C4-2B (cell line): ENCODE measurements around the gene ZNF146.
A peak's percentile ranks its signal among the peaks of the same experiment; 100 is the strongest.
"Not testable (repeated sequence)": the region's sequence is repeated elsewhere in the genome, so short reads cannot be mapped to it uniquely, and the experiment has no call there.

Source experiments
- H3K27ac ChIP-seq: fragments of 450-650 bp; 2 replicates; pipeline ENCODE4 v1.5.1; 2017
- CTCF ChIP-seq: fragments of 450-650 bp; conservative IDR thresholded peaks from 2 replicates; pipeline ENCODE4 v1.5.1; 2017; ENCODE audit warnings: mild to moderate bottlenecking
- ZFX ChIP-seq: fragments of 450-650 bp; IDR thresholded peaks from 2 replicates; pipeline ENCODE4 v1.6.1; 2017

ZNF146 gene

GRCh38 chr19:36214386-36215275 lies at the start of gene ZNF146, which contains the start of gene ZNF565:
ZNF146 (plus strand) TSS chr19:36215106; CDS start chr19:36236441, 21,335 bp downstream.
ZNF565 (minus strand) TSS chr19:36214665; CDS start chr19:36201985, 12,680 bp downstream.
- H3K27ac ChIP-seq = peak within 1 kb of the TSS; percentile 91
- TF ChIP-seq CTCF = no peak
- peak; percentile 89 for TF ChIP-seq ZFX

GRCh38 chr19:36169084-36169760 lies 45.7 kb upstream of the ZNF146 start:
- no peak for TF ChIP-seq CTCF
- TF ChIP-seq ZFX = no peak
- peak overlapping the region; percentile 52 for H3K27ac ChIP-seq

- TF ChIP-seq CTCF (no peak), ZFX (no peak)
- no peak overlapping the region for H3K27ac ChIP-seq
These were observed 42.1 kb upstream of the ZNF146 start for GRCh38 chr19:36172852-36173251.

GRCh38 chr19:36173846-36174245 lies 41.1 kb upstream of the ZNF146 start:
- not testable (repeated sequence) for H3K27ac ChIP-seq

- H3K27ac ChIP-seq = not testable (repeated sequence)
These were observed 35.8 kb upstream of the ZNF146 start for GRCh38 chr19:36179077-36179476.

GRCh38 chr19:36182612-36183244 lies 32.2 kb upstream of the ZNF146 start:
- TF ChIP-seq ZFX (no peak), CTCF (no peak)
- no peak overlapping the region for H3K27ac ChIP-seq

GRCh38 chr19:36183245-36183628 lies 31.7 kb upstream of the ZNF146 start:
- TF ChIP-seq ZFX (no peak), CTCF (no peak)
- H3K27ac ChIP-seq = no peak overlapping the region

GRCh38 chr19:36186722-36187121 lies 28.2 kb upstream of the ZNF146 start:
- H3K27ac ChIP-seq = not testable (repeated sequence)
